Stomach smooth muscle (tissue), 2 donors: ENCODE measurements around the gene CERS6.

Experiments
- H3K27ac ChIP-seq: one replicate; pipeline ENCODE4 v1.7.0; 2013; ENCODE audit warnings: mild to moderate bottlenecking, low read length, inconsistent platforms
- H3K27me3 ChIP-seq, 2 donors: one replicate each; pipeline ENCODE4 v1.7.0; 2013; ENCODE audit warnings: low read length in 2 of 2; ENCODE audit not compliant: insufficient read depth in 2 of 2, control insufficient read depth in 1 of 2
- H3K36me3 ChIP-seq, 2 donors: one replicate each; pipeline ENCODE4 v1.7.0; 2013; ENCODE audit warnings: low read length in 2 of 2; ENCODE audit not compliant: control insufficient read depth in 2 of 2, insufficient read depth in 2 of 2
- H3K4me1 ChIP-seq: one replicate; pipeline ENCODE4 v1.7.0; 2013; ENCODE audit warnings: low read length; ENCODE audit not compliant: control insufficient read depth, insufficient read depth
- H3K4me3 ChIP-seq, 2 donors: one replicate each; pipeline ENCODE4 v1.7.0; 2013; ENCODE audit warnings: low read length in 2 of 2
- H3K9ac ChIP-seq, 2 donors: one replicate each; pipeline ENCODE4 v1.7.0; 2013; ENCODE audit warnings: low read length in 2 of 2, mild to moderate bottlenecking in 1 of 2
- H3K9me3 ChIP-seq, 2 donors: one replicate each; pipeline ENCODE4 v1.7.0; 2013; ENCODE audit warnings: low read length in 2 of 2; ENCODE audit not compliant: control insufficient read depth in 2 of 2
- donor health status: healthy.
- donor health status: Pancreatic carcinoma.

The CERS6 gene

GRCh38 chr2:168669151-168669550 lies 213.1 kb downstream of the CERS6 start:
- Histone ChIP-seq H3K36me3 (no peaks in the 10 kb centered on the region), H3K4me1 (no peaks in the 10 kb centered on the region), H3K4me3 (no peak overlapping the region), H3K27ac (no peak overlapping the region), H3K9ac (no peak overlapping the region), H3K27me3 (no peaks in the 10 kb centered on the region), H3K9me3 (no peaks in the 10 kb centered on the region)

DNA sequence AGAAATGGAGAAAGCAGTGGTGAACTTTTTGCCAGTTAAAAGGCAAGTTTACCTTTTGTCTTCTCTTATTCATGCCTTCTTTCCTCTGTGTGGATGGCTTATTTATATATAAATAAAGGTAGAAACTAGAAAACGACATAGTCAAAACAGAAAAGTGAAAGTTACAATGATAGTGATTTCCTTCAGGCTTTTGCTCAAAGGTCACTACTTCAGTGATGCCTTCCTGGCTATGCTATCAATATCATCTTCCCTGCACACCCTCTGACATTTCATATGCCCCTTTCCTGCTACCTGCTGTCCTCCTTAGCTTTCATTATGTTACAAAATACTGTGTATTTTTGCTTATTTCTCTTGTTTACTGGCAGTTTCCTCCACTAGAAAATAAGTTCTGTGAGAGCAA lies 214.4 kb downstream of the CERS6 start:
- no peak overlapping the region for H3K9ac ChIP-seq
- H3K36me3 ChIP-seq: no peaks in the 10 kb centered on the region
- no peaks in the 10 kb centered on the region for H3K4me1 ChIP-seq
- H3K27ac ChIP-seq: no peak overlapping the region
- no peak overlapping the region for H3K4me3 ChIP-seq
- H3K27me3 ChIP-seq: no peaks in the 10 kb centered on the region
- no peaks in the 10 kb centered on the region for H3K9me3 ChIP-seq

GRCh38 chr2:168671932-168672331 lies 215.9 kb downstream of the CERS6 start:
- Histone ChIP-seq H3K9me3 (no peaks in the 10 kb centered on the region), H3K9ac (no peak overlapping the region), H3K27ac (no peak overlapping the region), H3K36me3 (no peaks in the 10 kb centered on the region), H3K4me1 (no peaks in the 10 kb centered on the region), H3K4me3 (no peak overlapping the region), H3K27me3 (no peaks in the 10 kb centered on the region)

DNA sequence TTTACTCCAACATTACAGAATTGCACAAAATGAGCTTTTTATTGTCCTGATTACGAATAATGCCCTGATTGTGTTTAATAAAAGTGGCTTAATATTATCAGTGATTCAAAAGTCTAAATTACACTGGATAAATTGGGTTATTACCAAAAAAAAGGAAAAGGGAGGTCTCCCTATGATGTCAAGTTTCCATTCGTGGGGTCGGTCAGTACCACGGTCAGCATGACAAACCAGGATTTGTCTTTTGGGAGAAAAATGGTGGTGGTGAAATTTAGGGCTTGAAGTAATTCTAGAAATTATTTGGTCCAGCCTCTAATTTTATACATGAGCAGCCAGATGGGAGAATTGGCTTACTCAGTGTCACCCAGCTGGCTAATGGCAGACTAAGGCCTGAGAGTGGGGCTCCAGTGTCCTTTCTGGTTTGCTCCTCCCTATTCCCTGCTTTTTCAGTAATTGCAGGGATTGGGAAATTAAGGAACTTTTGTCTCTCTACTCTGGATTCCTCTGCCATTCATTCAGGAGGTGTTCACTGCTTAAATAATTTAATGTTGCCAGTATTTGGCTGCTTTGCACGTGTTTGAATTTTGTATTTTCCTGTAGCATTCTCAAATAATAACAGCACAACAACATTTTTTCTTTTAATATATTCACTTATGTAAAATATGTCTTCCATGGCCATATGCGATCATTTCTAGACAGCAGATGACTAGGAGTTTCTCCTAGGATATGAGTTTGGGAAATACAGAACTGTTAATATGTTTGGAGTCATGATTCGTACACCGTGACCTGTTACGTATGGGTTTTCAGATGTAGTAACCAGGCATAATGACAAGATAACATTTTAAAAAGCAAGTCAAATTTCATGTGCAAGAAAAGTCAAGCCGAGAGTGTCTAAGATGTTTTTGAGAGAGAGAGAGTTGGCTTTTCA lies 217.5 kb downstream of the CERS6 start:
- no peak overlapping the region for H3K4me3 ChIP-seq
- H3K9me3 ChIP-seq: no peaks in the 10 kb centered on the region
- no peaks in the 10 kb centered on the region for H3K4me1 ChIP-seq
- H3K27ac ChIP-seq: no peak overlapping the region
- no peaks in the 10 kb centered on the region for H3K27me3 ChIP-seq
- peaks cover 0 to 3% of the 10 kb centered on the region in 2 donors for H3K36me3 ChIP-seq
- H3K9ac ChIP-seq: no peak overlapping the region

- Histone ChIP-seq H3K27ac (no peak overlapping the region), H3K27me3 (no peaks in the 10 kb centered on the region), H3K9ac (no peak overlapping the region), H3K4me1 (no peaks in the 10 kb centered on the region), H3K36me3 (peaks cover 0 to 3% of the 10 kb centered on the region in 2 donors), H3K9me3 (no peaks in the 10 kb centered on the region), H3K4me3 (no peak overlapping the region)
Measured at GRCh38 chr2:168678153-168678853, 222.2 kb downstream of the CERS6 start.

GRCh38 chr2:168679081-168679480 lies 223.0 kb downstream of the CERS6 start:
- H3K9me3 ChIP-seq: no peaks in the 10 kb centered on the region
- no peak overlapping the region for H3K27ac ChIP-seq
- peaks cover 0 to 3% of the 10 kb centered on the region in 2 donors for H3K36me3 ChIP-seq
- no peaks in the 10 kb centered on the region for H3K4me1 ChIP-seq
- H3K9ac ChIP-seq: no peak overlapping the region
- no peaks in the 10 kb centered on the region for H3K27me3 ChIP-seq
- H3K4me3 ChIP-seq: no peak overlapping the region

DNA sequence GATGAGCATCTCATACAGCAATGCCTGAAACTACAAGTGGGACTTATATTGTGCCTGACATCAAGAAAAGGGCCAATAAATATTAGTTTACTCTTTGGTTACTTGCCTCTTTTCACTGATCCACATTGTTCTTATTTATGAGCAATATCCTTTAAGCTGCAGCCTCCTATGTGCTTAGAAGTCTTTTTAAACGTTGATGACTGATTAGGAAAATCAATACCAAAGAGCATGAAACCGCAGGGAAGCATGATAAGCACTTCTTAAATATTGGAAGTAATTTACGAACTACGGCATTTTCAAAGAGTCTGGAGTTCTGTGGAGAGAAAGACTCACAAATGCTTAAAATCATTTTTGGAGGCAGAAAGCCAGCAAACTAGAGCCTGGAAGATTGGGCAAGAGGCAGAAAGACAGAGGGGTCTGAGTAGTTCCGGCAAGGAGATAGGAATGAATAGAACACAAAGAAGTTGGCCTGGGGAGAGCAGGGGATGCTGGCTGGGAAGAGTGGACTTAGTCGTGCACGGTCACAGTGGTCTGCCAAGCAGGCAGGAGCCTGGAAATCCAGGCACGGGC lies 223.8 kb downstream of the CERS6 start:
- Histone ChIP-seq H3K9me3 (no peaks in the 10 kb centered on the region), H3K27ac (no peak overlapping the region), H3K36me3 (peaks cover 0 to 3% of the 10 kb centered on the region in 2 donors), H3K4me1 (no peaks in the 10 kb centered on the region), H3K9ac (no peak overlapping the region), H3K4me3 (no peak overlapping the region), H3K27me3 (no peaks in the 10 kb centered on the region)

GRCh38 chr2:168683996-168684395 lies 227.9 kb downstream of the CERS6 start:
- Histone ChIP-seq H3K27me3 (no peaks in the 10 kb centered on the region), H3K4me3 (no peak overlapping the region), H3K9ac (no peak overlapping the region), H3K4me1 (no peaks in the 10 kb centered on the region), H3K27ac (no peak overlapping the region), H3K9me3 (no peaks in the 10 kb centered on the region), H3K36me3 (no peaks in the 10 kb centered on the region)

DNA sequence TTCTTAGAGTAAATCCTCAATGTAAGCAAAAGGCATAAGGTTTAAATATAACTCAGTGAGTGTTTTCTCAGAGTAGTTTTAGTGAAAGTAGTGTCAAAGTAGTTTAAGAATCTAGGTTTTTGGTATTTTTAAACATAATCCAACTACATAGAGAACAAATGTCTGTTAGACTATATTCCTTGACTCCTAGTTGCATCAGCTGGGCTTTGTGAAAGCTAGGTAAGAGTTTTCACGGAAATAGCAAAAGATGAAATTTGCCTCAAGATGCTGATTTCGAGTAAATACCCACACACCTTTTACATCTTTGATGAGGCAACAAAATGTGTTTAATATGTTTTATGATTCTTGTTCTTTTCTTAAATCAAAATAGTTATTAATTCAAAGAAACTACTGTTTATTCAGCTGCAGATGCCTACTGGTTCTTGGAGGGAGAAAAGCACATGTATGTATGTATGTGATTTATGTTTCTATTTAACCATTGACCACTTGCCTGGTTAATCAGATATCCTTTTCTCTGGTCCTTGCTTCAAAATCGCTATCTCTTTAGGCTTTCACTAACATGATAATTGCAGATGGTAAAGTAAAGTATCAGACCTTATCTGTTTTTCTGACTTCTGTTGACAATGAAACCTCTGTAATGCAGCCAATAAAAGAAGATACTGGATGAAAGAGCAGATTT lies 229.0 kb downstream of the CERS6 start:
- Histone ChIP-seq H3K27me3 (no peaks in the 10 kb centered on the region), H3K9ac (no peak overlapping the region), H3K27ac (no peak overlapping the region), H3K36me3 (no peaks in the 10 kb centered on the region), H3K4me3 (no peak overlapping the region), H3K9me3 (no peaks in the 10 kb centered on the region), H3K4me1 (no peaks in the 10 kb centered on the region)

- Histone ChIP-seq H3K4me3 (no peak overlapping the region), H3K9me3 (no peaks in the 10 kb centered on the region), H3K27me3 (no peaks in the 10 kb centered on the region), H3K4me1 (peaks cover 5% of the 10 kb centered on the region), H3K27ac (no peak overlapping the region), H3K36me3 (no peaks in the 10 kb centered on the region), H3K9ac (no peak overlapping the region)
Measured at GRCh38 chr2:168685600-168686451, 229.8 kb downstream of the CERS6 start.
